CD4-positive, alpha-beta memory T cell (primary cell): ENCODE results near the gene LYZ. TPM values are rescaled to one million over a fixed set of nuclear protein-coding genes. Genes with fewer than 3 reads are reported as not detected.
A peak's percentile ranks its signal among the peaks of the same experiment; 100 is the strongest.

ENCODE experiments used
- CTCF ChIA-PET: fragments of 350-600 bp; sonication (Branson Sonifier 250); formaldehyde crosslinking; loops from one replicate; lab custom pipeline; 2021; ENCODE audit warnings: inconsistent platforms; ENCODE audit not compliant: partially characterized antibody; lab: Charles Lee
- POLR2A ChIA-PET: fragments of 350-600 bp; sonication (Branson Sonifier 250); formaldehyde crosslinking; loops from one replicate; lab custom pipeline; 2021; ENCODE audit not compliant: partially characterized antibody; lab: Charles Lee
- DNase-seq, 5 donors: peaks; one replicate each; pipeline versions ENCODE4 v3.0.0 to v3.0.0-alpha.2; 2020 to 2022; ENCODE audit warnings: mixed read lengths in 1 of 5
- H3K27ac ChIP-seq: one replicate; pipeline ENCODE4 v1.7.0; 2013; ENCODE audit warnings: low read depth, low read length
- H3K27me3 ChIP-seq: 2 replicates; pipeline ENCODE4 v1.7.0; 2013; ENCODE audit warnings: mild to moderate bottlenecking, low read length, moderate library complexity; ENCODE audit not compliant: insufficient read depth
- H3K36me3 ChIP-seq: 2 replicates; pipeline ENCODE4 v1.7.0; 2013; ENCODE audit warnings: mild to moderate bottlenecking, low read length, moderate library complexity; ENCODE audit not compliant: insufficient read depth
- H3K4me1 ChIP-seq: 2 replicates; pipeline ENCODE4 v1.7.0; 2013; ENCODE audit warnings: mild to moderate bottlenecking, low read length, moderate library complexity; ENCODE audit not compliant: insufficient read depth
- H3K4me3 ChIP-seq, 2 donors: one replicate each; pipeline ENCODE4 v1.7.0; 2013; ENCODE audit warnings: low read length in 2 of 2, mild to moderate bottlenecking in 1 of 2
- H3K9me3 ChIP-seq, 2 donors: one replicate each; pipeline ENCODE4 v1.7.0; 2013; ENCODE audit warnings: low read length in 2 of 2, control low read depth in 1 of 2; ENCODE audit not compliant: control insufficient read depth in 1 of 2
- H3K27ac Mint-ChIP-seq, 7 donors: one replicate each; pipeline ENCODE4 v1.8.0; 2020 to 2021; ENCODE audit warnings: mixed read lengths in 7 of 7, mild to moderate bottlenecking in 6 of 7, inconsistent platforms in 3 of 7, moderate library complexity in 3 of 7
- H3K27me3 Mint-ChIP-seq, 2 donors: one replicate each; pipeline ENCODE4 v1.8.0; 2020 to 2021; ENCODE audit warnings: mixed read lengths in 2 of 2
- H3K36me3 Mint-ChIP-seq, 2 donors: one replicate each; pipeline ENCODE4 v1.8.0; 2020 to 2021; ENCODE audit warnings: mixed read lengths in 2 of 2, inconsistent platforms in 1 of 2, mild to moderate bottlenecking in 1 of 2
- H3K4me1 Mint-ChIP-seq, 4 donors: one replicate each; pipeline ENCODE4 v1.8.0; 2020 to 2021; ENCODE audit warnings: mixed read lengths in 4 of 4, mild to moderate bottlenecking in 1 of 4
- H3K4me3 Mint-ChIP-seq, 8 donors: one replicate each; pipeline ENCODE4 v1.8.0; 2020 to 2021; ENCODE audit warnings: mixed read lengths in 8 of 8, mild to moderate bottlenecking in 7 of 8, moderate library complexity in 6 of 8, inconsistent platforms in 3 of 8
- H3K9me3 Mint-ChIP-seq, 8 donors: one replicate each; pipeline ENCODE4 v1.8.0; 2020 to 2021; ENCODE audit warnings: mixed read lengths in 8 of 8, mild to moderate bottlenecking in 5 of 8, inconsistent platforms in 3 of 8, moderate library complexity in 1 of 8
- intact Hi-C: fragments of 100-400 bp; cut with micrococcal nuclease; formaldehyde crosslinking; loops from one replicate; pipeline ENCODE4 v1.15.1; 2023
- polyA plus RNA-seq, 2 donors: library from polyadenylated mRNA; unstranded; fragments of 300-500 nt; fragmentation: Illumina TruSeq; gene quantifications; one replicate each; pipeline ENCODE4 v1.2.3, GENCODE V29; 2021
- total RNA-seq, 2 experiments: library from RNA; stranded (reverse); gene quantifications; one replicate each; pipeline ENCODE4 v1.2.3, GENCODE V29; 2021

LYZ gene
- total and polyA plus RNA-seq, 4 experiments from 2014 or later: 5.3 to 42.3 (median 24.1) TPM

GRCh38 chr12:69331519-69331908, 16.7 kb upstream of the LYZ start:
- intact Hi-C loops: loop anchor here (1.0 to 10.0 kb wide), 5 partner anchors 28 to 407 kb away; partner anchors contain the start of genes CPSF6, FRS2, RAB3IP and YEATS4
- Mint-ChIP-seq H3K9me3 (no peaks in the 10 kb centered on the region), H3K27ac (peak overlapping the region; percentile 81 to 99 (median 96)), H3K27me3 (no peaks in the 10 kb centered on the region), H3K4me1 (peaks cover 36 to 63% (median 51%) of the 10 kb centered on the region in 4 donors), H3K36me3 (peaks cover 5 to 19% of the 10 kb centered on the region in 2 donors), H3K4me3 (peak overlapping the region; percentile 94 to 99 (median 96))
- no peaks in the 10 kb centered on the region for H3K9me3 ChIP-seq
- POLR2A ChIA-PET: interaction anchor here (0.7 to 6.2 kb wide), 35 partner anchors 10 to 913 kb away, joined by 3 to 73 read pairs (median 4); partner anchors contain the start of genes CCT2, CPSF6, FRS2 and MDM2
- H3K27me3 ChIP-seq: no peaks in the 10 kb centered on the region
- peak overlapping the region; percentile 49 to 95 for H3K4me3 ChIP-seq
- CTCF ChIA-PET: interaction anchor here (1.3 to 7.4 kb wide), 5 partner anchors 26 to 241 kb away, joined by 3 to 82 read pairs (median 12); no protein-coding TSS in a partner anchor
- DNase-seq: no peak
- H3K4me1 ChIP-seq: peaks cover 60% of the 10 kb centered on the region
- H3K36me3 ChIP-seq: no peaks in the 10 kb centered on the region
- H3K27ac ChIP-seq: peak overlapping the region; percentile 72

GRCh38 chr12:69331909-69332684, 16.1 kb upstream of the LYZ start:
- Mint-ChIP-seq H3K36me3 (peaks cover 3 to 17% of the 10 kb centered on the region in 2 donors), H3K4me1 (peaks cover 36 to 63% (median 50%) of the 10 kb centered on the region in 4 donors), H3K4me3 (peak overlapping the region; percentile 94 to 99 (median 96)), H3K27ac (peak overlapping the region; percentile 81 to 99 (median 96)), H3K27me3 (no peaks in the 10 kb centered on the region), H3K9me3 (no peaks in the 10 kb centered on the region)
- peaks cover 60% of the 10 kb centered on the region for H3K4me1 ChIP-seq
- H3K27ac ChIP-seq: peak overlapping the region; percentile 72
- no peaks in the 10 kb centered on the region for H3K36me3 ChIP-seq
- ChIA-PET POLR2A (interaction anchor here (0.8 to 6.2 kb wide), 21 partner anchors 9 to 407 kb away, joined by 3 to 73 read pairs (median 5); partner anchors contain the start of genes CCT2, CPSF6, FRS2 and RAB3IP), CTCF (interaction anchor here (1.3 to 7.4 kb wide), 5 partner anchors 25 to 240 kb away, joined by 3 to 82 read pairs (median 12); no protein-coding TSS in a partner anchor)
- intact Hi-C loops: loop anchor here (1.0 to 10.0 kb wide), 5 partner anchors 27 to 407 kb away; partner anchors contain the start of genes CPSF6, FRS2, RAB3IP and YEATS4
- DNase-seq: no peak
- H3K27me3 ChIP-seq: no peaks in the 10 kb centered on the region
- no peaks in the 10 kb centered on the region for H3K9me3 ChIP-seq
- H3K4me3 ChIP-seq: peak overlapping the region in 1 of 2 donors; percentile 49

DNA sequence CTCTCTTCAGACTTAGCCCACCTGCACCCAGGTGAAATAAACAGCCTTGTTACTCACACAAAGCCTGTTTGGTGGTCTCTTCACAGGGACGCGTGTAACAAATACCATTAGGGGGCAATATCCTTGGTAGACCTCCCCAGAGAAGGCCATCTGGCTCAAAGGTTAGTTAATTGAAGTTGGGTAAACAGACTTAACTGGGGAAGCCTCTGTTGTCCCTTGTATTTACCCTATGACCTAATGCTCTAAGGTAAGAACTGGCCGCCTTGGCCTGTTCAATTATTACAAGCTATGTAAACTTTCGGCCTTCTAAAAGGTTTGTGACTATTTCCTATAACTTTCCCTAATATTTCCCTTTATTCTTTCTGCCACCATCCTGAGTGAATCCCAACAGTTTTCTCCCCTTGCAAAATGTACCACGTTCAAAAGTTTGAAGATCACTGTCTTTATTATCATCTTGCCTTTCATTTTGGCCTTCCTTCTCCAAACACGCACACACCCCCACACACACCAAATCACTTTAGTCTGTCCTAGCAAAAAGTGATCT, 15.3 kb upstream of the LYZ start:
- H3K27ac ChIP-seq: peak overlapping the region; percentile 72
- Mint-ChIP-seq H3K9me3 (no peaks in the 10 kb centered on the region), H3K27me3 (no peaks in the 10 kb centered on the region), H3K36me3 (peaks cover 0 to 12% of the 10 kb centered on the region in 2 donors), H3K4me1 (peaks cover 36 to 63% (median 50%) of the 10 kb centered on the region in 4 donors), H3K27ac (peak overlapping the region; percentile 68 to 96 (median 88)), H3K4me3 (peak overlapping the region in 7 of 8 donors; percentile 61 to 96 (median 75))
- ChIA-PET CTCF (interaction anchor here (2.9 to 7.4 kb wide), 2 partner anchors 25 to 238 kb away, joined by 12 to 82 read pairs; no protein-coding TSS in a partner anchor), POLR2A (interaction anchor here (1.3 to 6.2 kb wide), 3 partner anchors 22 to 81 kb away, joined by 3 to 73 read pairs (median 4); partner anchors contain the start of gene YEATS4)
- intact Hi-C loops: loop anchor here (10.0 kb wide), 1 partner anchor 142 kb away; the partner anchor contains the start of gene FRS2
- no peak for DNase-seq
- H3K36me3 ChIP-seq: no peaks in the 10 kb centered on the region
- no peak overlapping the region for H3K4me3 ChIP-seq
- H3K27me3 ChIP-seq: no peaks in the 10 kb centered on the region
- H3K4me1 ChIP-seq: peaks cover 60% of the 10 kb centered on the region
- no peaks in the 10 kb centered on the region for H3K9me3 ChIP-seq

- H3K4me3 ChIP-seq: no peak overlapping the region
- no peaks in the 10 kb centered on the region for H3K9me3 ChIP-seq
- H3K27ac Mint-ChIP-seq: peak overlapping the region; percentile 32 to 86 (median 62)
- H3K4me3 Mint-ChIP-seq: peak overlapping the region in 7 of 8 donors; percentile 43 to 69 (median 62)
- H3K27ac ChIP-seq: peak overlapping the region; percentile 14
- H3K4me1 ChIP-seq: peaks cover 50% of the 10 kb centered on the region
- peak in 4 of 5 donors; percentile 20 to 42 (median 28) for DNase-seq
- CTCF ChIA-PET: interaction anchor here (1.7 to 7.4 kb wide), 2 partner anchors 18 to 23 kb away, joined by 4 to 82 read pairs; no protein-coding TSS in a partner anchor
- no peaks in the 10 kb centered on the region for H3K27me3 Mint-ChIP-seq
- H3K27me3 ChIP-seq: no peaks in the 10 kb centered on the region
- H3K36me3 Mint-ChIP-seq: peaks cover 0 to 12% of the 10 kb centered on the region in 2 donors
- no peaks in the 10 kb centered on the region for H3K36me3 ChIP-seq
- H3K4me1 Mint-ChIP-seq: peaks cover 31 to 57% (median 42%) of the 10 kb centered on the region in 4 donors
- intact Hi-C loops: loop anchor here (10.0 kb wide), 1 partner anchor 141 kb away; the partner anchor contains the start of gene FRS2
- POLR2A ChIA-PET: interaction anchor here (0.6 to 6.2 kb wide), 2 partner anchors 11 to 24 kb away, joined by 3 to 73 read pairs; partner anchors contain the start of gene YEATS4
- no peaks in the 10 kb centered on the region for H3K9me3 Mint-ChIP-seq
These were observed 14.0 kb upstream of the LYZ start for GRCh38 chr12:69334158-69334557.

DNA sequence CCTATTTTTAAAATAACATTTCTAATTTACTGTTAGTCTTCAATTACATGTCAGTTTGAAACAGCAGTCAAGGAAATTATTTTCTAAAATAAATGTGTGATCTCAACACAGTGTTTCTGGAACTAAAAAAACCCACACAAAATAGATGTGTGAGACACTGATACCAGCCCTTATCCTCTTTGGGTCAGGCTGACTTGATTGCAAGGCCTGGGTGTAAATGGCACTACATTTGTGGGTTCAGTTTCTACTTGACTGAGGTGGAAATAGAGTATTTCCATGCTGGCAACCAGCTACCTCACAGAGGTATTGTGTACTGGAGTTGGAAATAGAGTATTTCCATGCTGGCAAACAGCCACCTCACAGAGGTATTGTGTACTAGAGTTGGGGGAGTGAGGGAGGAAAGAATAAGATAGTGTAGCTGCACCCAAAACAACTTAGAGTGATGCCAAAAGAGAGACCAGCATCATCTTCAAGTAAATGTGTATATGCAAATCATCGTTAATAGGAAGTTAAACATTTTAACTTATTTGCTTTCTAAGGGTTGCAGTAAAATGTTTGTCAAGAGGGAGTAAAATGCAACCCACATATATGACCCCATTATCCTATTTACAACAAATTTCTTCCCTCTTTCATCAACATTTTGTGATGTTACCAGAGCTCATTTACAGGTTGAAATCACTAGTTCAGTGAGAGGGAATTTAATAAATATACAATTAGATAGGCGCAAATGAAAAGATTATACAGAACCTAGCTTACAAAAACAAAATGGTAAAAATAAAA, 10.7 kb upstream of the LYZ start:
- no peak for DNase-seq
- H3K27me3 Mint-ChIP-seq: peaks cover 2% of the 10 kb centered on the region in 2 donors
- no peak overlapping the region for H3K4me3 Mint-ChIP-seq
- H3K9me3 Mint-ChIP-seq: no peaks in the 10 kb centered on the region
- intact Hi-C loops: loop anchor here (10.0 kb wide), 1 partner anchor 137 kb away; the partner anchor contains the start of gene FRS2
- ChIA-PET CTCF (interaction anchor here (1.0 kb wide), 3 partner anchors 20 to 233 kb away, joined by 3 to 5 read pairs (median 4); no protein-coding TSS in a partner anchor), POLR2A (interaction anchor here (2.0 kb wide), 1 partner anchor 7 kb away, joined by 7 read pairs; no protein-coding TSS in a partner anchor)
- peaks cover 18 to 23% (median 22%) of the 10 kb centered on the region in 4 donors for H3K4me1 Mint-ChIP-seq
- H3K27ac Mint-ChIP-seq: no peak overlapping the region
- no peak overlapping the region for H3K4me3 ChIP-seq
- no peak overlapping the region for H3K27ac ChIP-seq
- no peaks in the 10 kb centered on the region for H3K9me3 ChIP-seq
- no peaks in the 10 kb centered on the region for H3K36me3 ChIP-seq
- H3K27me3 ChIP-seq: no peaks in the 10 kb centered on the region
- H3K36me3 Mint-ChIP-seq: no peaks in the 10 kb centered on the region
- H3K4me1 ChIP-seq: peaks cover 26% of the 10 kb centered on the region
